Suppressor macrophage treated with lipopolysaccharide for 1 hour (primary cell): ENCODE measurements around the gene SOS2.
"Not testable (repeated sequence)": the region's sequence is repeated elsewhere in the genome, so short reads cannot be mapped to it uniquely, and the experiment has no call there.

Experiments used
- DNase-seq, 3 donors: peaks; one replicate each; pipeline ENCODE4 v3.0.0-alpha.2; 2020 to 2022

The SOS2 gene

GRCh38 chr14:50225067-50225973, 6.1 kb downstream of the SOS2 start:
- no peak for DNase-seq

DNA sequence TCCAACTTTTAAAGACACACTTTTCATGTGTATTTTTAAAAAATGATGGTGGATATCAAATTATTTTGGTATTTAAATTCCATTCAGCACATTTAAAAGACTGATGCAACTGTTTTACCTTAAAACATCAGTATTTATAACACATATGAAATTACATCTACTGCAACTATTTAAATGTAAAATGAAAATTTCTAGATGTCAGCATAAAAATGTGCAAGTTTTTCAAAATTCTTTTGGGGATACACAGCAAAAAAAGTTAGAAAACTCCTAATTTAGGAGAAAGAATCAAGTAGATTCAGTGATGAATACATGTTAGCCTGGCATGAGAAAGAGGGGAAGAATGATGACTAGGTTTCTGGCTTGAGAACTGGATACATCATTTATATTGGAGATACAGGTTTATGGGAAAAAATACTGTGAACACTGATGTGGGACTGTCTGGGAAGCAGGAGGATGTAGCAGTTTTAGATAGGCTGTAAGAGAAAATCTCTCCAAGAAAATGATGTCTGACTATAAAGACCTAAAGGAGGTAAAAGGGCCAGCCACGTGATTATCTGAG, 9.2 kb downstream of the SOS2 start:
- no peak for DNase-seq

- DNase-seq, result no peak
Observed at GRCh38 chr14:50218501-50218900, 12.9 kb downstream of the SOS2 start.

GRCh38 chr14:50215416-50215815, 16.0 kb downstream of the SOS2 start:
- no peak for DNase-seq

GRCh38 chr14:50213795-50214194, 17.6 kb downstream of the SOS2 start:
- no peak for DNase-seq

DNA sequence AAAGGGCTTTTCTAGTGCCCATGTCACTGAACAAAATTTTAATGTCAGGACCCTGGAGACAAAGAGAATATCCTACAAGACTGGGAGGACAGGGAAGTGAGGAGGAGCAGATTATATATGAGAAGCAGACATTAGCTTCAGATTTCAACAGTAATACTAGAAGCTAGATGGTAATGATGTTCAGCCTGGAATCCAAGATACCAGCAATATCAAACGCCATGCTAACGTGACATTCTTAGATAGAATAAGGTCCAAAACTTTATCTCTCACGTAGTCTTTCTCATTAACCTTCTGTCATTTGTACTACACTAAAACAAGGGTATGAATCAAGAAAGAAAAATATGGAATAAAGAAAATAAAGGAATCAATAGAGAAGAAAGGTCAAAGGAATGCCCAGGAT, 18.7 kb downstream of the SOS2 start:
- DNase-seq, result no peak

DNA sequence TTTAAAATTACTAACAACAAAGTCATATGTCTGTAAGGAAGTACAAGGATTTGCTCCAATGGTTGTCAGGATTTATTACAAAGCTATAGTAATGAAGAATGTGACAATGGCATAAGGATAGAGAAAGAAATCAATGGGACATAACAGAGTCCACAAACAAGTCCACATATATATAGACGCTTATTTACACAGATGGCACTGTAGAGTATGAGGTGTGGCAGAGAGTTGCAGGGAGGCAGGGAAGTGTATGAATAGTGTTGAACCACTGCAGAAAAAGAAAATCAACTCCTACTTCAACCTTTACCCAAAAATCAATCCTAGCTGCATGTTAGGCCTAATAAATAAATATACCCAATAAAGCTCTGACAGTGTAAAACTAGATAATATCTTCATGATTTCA, 21.3 kb downstream of the SOS2 start:
- no peak for DNase-seq

- DNase-seq, result no peak
Observed at GRCh38 chr14:50198499-50198898, 32.9 kb downstream of the SOS2 start.

DNA sequence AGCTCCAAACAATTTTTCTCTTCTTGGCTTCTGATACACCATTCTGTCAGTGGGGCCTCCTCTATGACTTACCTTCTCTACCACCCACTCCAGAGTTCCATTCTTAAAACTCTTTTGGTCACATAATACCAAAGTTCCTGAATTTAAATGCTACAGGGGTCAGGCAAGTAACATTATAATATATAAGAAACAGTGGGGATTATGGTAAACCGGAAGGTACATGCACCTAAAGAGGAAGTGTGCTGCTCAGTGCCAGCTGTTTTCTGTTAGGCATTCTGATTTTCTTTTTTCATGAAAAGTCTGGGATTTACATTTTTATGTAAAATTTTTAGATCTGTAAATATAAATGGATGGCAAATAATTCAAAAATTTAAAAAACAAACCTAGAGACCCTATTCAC, 39.9 kb downstream of the SOS2 start:
- DNase-seq, result no peak

- no peak for DNase-seq
Observed at GRCh38 chr14:50186107-50186506, 45.3 kb downstream of the SOS2 start.

- DNase-seq, result no peak
Observed at GRCh38 chr14:50173891-50174290, 57.5 kb downstream of the SOS2 start.

GRCh38 chr14:50171895-50172294, 59.5 kb downstream of the SOS2 start:
- DNase-seq, result no peak

DNA sequence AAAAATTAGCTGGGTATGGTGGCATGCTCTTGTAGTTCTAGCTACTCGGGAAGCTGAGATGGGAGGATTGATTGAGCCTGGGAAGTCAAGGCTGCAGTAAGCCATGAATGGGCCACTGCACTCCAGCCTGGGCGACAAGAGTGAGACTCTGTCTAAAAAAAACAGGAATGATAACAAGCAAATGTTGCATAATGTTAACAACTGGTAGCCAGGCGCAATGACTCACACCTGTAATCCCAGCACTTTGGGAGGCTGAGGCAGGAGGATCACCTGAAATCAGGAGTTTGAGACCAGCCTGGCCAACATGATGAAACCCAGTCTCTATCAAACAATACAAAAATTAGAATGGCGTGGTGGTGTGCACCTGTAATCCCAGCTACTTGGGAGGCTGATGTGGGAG, 64.0 kb downstream of the SOS2 start:
- not testable (repeated sequence) for DNase-seq

DNA sequence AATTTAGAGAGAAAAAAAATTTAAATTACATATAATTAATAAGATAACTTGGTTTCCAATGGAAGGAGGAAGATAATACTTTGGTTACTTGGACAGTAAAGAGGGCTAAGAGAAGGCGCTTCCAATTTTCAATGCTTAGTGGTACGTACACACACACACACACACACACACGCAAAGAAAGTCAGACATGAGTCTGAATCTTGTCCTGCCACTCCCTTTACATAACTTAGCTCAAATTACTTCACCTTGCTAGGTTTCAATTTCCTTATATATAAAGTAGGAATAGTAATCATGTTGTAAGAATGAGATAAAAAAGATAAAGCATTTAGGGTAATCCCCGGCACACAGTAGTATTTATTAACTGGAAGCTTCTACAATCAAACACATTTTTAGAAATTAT, 75.3 kb downstream of the SOS2 start:
- DNase-seq, result no peak

DNA sequence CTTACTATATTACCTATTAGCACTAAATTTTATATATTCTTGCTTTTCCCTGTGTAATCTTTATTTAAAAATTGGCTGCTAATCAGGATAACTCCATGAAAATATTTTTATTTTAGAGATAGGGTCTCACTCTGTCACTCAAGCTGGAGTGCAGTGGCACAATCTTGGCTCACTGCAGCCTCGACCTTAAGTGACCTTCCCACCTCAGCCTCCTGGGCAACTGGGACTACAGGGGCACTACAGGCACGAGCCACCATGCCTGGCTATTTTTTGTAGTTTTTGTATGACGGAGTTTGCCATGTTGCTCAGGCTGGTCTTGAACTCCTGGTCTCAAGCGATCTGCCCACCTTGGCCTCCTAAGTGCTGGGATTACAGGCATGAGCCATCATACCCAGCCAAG, 82.6 kb downstream of the SOS2 start:
- DNase-seq, result no peak

DNA sequence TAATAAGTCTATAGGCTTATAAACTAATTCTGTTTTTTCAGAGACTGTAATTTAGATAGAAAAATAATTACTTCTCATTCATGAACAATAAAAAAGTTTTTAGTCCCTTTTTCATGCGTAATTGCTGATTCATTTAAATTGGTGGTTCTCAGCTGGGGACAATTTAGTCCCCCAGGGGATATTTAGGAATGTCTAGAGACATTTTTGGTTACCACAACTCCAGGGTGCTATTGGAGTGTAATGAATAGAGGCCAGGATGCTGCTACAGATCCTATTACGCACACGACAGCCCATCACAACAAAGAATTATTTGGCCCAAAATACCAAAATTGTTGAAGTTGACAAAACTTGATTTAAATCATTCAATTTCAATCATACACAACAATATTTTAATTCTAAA, 92.2 kb downstream of the SOS2 start:
- DNase-seq, result no peak

DNA sequence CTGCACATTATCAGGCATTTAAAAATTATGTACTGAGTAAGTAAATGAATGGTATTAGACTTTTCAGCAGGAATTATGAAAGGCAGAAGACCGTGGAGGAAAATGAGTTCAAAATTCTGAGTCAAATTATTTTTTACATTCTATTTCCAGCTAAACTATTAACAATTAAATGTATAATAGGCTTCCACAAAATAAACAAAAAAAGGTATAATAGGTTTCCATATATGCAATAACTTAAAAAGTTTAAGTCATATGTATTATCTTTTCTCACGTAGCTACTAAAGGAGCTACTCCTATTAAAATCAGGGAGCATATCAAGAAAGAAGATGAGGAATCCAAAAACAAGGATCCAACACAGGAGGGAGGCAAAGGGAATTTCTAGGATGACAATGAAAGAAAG, 103.6 kb downstream of the SOS2 start:
- no peak for DNase-seq

GRCh38 chr14:50123062-50123461, 108.3 kb downstream of the SOS2 start:
- DNase-seq, result no peak

GRCh38 chr14:50122291-50122690, 109.1 kb downstream of the SOS2 start:
- no peak for DNase-seq

DNA sequence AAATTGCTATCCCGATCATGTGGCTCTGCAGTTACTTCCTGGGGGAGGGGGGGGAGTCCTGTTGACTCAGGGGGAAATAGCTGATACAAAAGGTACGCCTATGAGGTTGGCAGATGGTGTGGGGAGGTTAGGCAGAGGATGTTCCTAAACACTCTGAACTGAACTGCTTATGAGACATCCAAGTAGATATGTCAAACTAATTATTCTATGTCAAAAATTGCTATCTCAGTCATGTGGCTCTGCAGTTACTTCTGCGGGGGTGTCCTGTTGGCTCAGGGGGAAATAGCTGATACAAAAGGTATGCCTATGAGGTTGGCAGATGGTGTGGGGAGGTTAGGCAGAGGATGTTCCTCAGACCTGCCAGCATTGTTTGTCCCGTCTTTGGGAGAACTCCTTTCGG, 109.9 kb downstream of the SOS2 start:
- DNase-seq, result no peak

DNA sequence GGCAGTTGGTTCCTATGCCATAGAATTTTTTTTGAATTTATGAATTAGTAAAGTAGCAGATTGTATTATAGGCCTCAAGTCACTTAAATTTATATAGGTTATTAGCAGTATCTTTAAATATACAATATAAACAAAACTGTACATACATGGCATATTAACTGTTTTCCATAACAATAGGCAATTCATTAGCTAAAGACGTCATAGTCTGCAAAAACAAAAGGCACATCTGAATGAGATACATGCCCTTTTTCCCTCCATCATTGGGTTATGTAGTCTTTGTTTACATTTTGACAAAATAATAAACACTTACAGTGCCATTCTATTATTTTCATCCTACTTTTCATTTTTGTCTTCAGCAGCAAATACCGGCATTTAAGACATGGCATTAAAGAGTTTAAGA, 113.9 kb downstream of the SOS2 start:
- no peak for DNase-seq

- DNase-seq, result no peak
Observed at GRCh38 chr14:50116966-50117365, 114.4 kb downstream of the SOS2 start.

DNA sequence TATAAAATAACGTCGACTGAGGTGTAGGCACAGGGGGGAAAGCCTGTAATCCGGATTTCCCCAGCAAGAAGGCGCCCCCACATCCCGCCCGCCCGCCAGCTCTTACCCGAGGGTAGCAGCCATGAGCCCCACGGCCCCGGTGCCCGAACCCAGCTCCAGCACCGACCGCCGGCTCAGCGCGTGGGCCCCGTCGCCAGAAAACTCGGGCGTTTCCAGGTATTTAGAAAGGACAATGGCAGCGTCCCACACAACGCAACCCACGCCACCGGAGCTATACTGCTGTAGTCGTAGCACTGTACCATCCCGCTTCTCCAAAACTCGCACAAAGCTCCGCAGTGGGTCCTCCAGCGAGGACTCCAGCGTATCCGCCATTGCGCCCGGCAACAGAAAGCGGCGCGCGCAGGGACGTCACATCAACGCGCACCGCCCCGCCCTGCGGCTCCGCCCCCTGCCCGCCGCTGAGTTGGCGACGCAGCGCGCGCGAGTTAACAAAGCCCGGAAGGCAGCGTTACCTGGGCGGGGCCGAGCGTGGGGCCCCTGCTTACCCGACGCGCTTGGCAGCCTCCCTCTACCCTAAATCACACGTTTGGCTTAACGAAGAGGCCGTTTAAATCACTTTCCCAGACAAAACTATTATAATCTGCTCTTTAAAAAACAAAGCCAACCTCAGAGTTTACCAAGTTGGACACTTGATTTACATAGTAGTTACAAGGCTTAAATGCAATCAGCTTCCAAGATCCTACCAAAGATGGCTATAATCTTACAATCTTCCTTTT, 115.0 kb downstream of the SOS2 start, which contains the start of gene VCPKMT:
TSS of gene VCPKMT (minus strand) at position 392 of the 776 bp plus-strand sequence. CDS start at position 372, 20 bp downstream.
- DNase-seq, result peak; percentile 94 to 98 (median 97)
